GM12878 (cell line): ENCODE measurements around the gene PRR15L. TPM values are rescaled to one million over a fixed set of nuclear protein-coding genes. Genes with fewer than 3 reads are reported as not detected.
"Not testable (repeated sequence)": the region's sequence is repeated elsewhere in the genome, so short reads cannot be mapped to it uniquely, and the experiment has no call there.

Experiments
- ATAC-seq: fragments of 200-7000 bp; cut with Tn5 transposase; 3 replicates; pipeline ENCODE4 v1.9.1; 2020; ENCODE audit warnings: mild to moderate bottlenecking, moderate library complexity
- BruUV-seq: library from RNA; stranded (reverse); fragments of 400-500 nt; replicated peaks from 2 replicates; lab custom pipeline; 2021; lab: Mats Ljungman, UMichigan
- CTCF ChIA-PET: fragments of 300-600 bp; sonication (Branson Sonifier 250); formaldehyde crosslinking; extraction: SDS; loops from one replicate; lab custom pipeline; 2021; ENCODE audit warnings: inconsistent platforms; lab: Yijun Ruan, JAX
- POLR2A ChIA-PET: fragments of 350-600 bp; formaldehyde crosslinking; extraction: SDS; loops from one replicate; lab custom pipeline; 2021; ENCODE audit warnings: inconsistent platforms; lab: Charles Lee
- RAD21 ChIA-PET: fragments of 300-600 bp; sonication (Branson Sonifier 250); formaldehyde crosslinking; loops from one replicate; lab custom pipeline; 2023; ENCODE audit warnings: antibody characterized with exemption; ENCODE audit not compliant: unreplicated experiment; lab: Charles Lee
- SMC1A ChIA-PET: fragments of 300-600 bp; sonication (Branson Sonifier 250); formaldehyde crosslinking; loops from one replicate; lab custom pipeline; 2023; ENCODE audit not compliant: unreplicated experiment, uncharacterized antibody; lab: Charles Lee
- DNase-seq: peaks from one replicate; pipeline ENCODE4 v3.0.0-alpha.2; 2011; ENCODE audit warnings: low read depth, low spot score
- FAIRE-seq: peaks from 3 replicates; lab custom pipeline; 2011; peaks lifted over from hg19 to GRCh38; lab: Jason Lieb, UNC
- H2AFZ ChIP-seq: 2 replicates; pipeline ENCODE4 v1.6.0; 2011; ENCODE audit warnings: low read depth, low read length, control low read depth; ENCODE audit not compliant: control insufficient read depth
- H3K27ac ChIP-seq: 2 replicates; pipeline ENCODE4 v1.5.1; 2011; ENCODE audit warnings: control low read depth; ENCODE audit not compliant: control insufficient read depth, insufficient read depth
- H3K27me3 ChIP-seq, 2 experiments: replicated peaks in 1 of 2; 2 replicates each; pipeline versions ENCODE4 v1.6.0 to v1.6.1; 2011; ENCODE audit warnings: low read length in 1 of 2; ENCODE audit not compliant: control insufficient read depth in 2 of 2, insufficient read depth in 2 of 2
- H3K36me3 ChIP-seq, 2 experiments: 2 replicates each; pipeline ENCODE4 v1.5.1; 2011; ENCODE audit warnings: low read length in 1 of 2; ENCODE audit not compliant: control insufficient read depth in 2 of 2, insufficient read depth in 2 of 2
- H3K4me1 ChIP-seq: 2 replicates; pipeline ENCODE4 v1.6.1; 2011; ENCODE audit warnings: mild to moderate bottlenecking, low read length, moderate library complexity, mixed read lengths; ENCODE audit not compliant: control insufficient read depth, insufficient read depth
- H3K4me2 ChIP-seq: 2 replicates; pipeline ENCODE4 v1.6.0; 2011; ENCODE audit warnings: control low read depth; ENCODE audit not compliant: control insufficient read depth, insufficient read depth
- H3K4me3 ChIP-seq: fragments of 200-600 bp; sonication (generic); 2 replicates; pipeline ENCODE4 v1.5.1; 2016
- H3K79me2 ChIP-seq: 2 replicates; pipeline ENCODE4 v1.6.0; 2011; ENCODE audit warnings: low read length; ENCODE audit not compliant: control insufficient read depth, insufficient read depth
- H3K9ac ChIP-seq: 2 replicates; pipeline ENCODE4 v1.8.0; 2011; ENCODE audit warnings: low read length, control low read depth, mixed read lengths; ENCODE audit not compliant: control insufficient read depth, insufficient read depth
- H3K9me3 ChIP-seq: replicated peaks from 3 replicates; pipeline ENCODE4 v1.5.1; 2011; ENCODE audit warnings: mild to moderate bottlenecking, low read length; ENCODE audit not compliant: control insufficient read depth, insufficient read depth
- H4K20me1 ChIP-seq: 2 replicates; pipeline ENCODE4 v1.6.0; 2011; ENCODE audit not compliant: control insufficient read depth, insufficient read depth
- EP300 ChIP-seq, 2 experiments: fragments of 150-350 bp in 1 of 2; IDR thresholded peaks; 2 replicates each; pipeline ENCODE4 v1.6.1; 2011 to 2012; ENCODE audit warnings: low read depth in 2 of 2, low read length in 2 of 2, borderline replicate concordance in 1 of 2, improper control_type of control experiment in 1 of 2, inconsistent platforms in 1 of 2; ENCODE audit not compliant: control insufficient read depth in 1 of 2
- GATAD2B ChIP-seq: fragments of 450-650 bp; conservative IDR thresholded peaks from 2 replicates; pipeline ENCODE4 v1.6.1; 2017; ENCODE audit warnings: low read depth, mild to moderate bottlenecking, moderate library complexity
- MEF2B ChIP-seq: fragments of 450-650 bp; IDR thresholded peaks from 2 replicates; pipeline ENCODE4 v1.6.1; 2018; ENCODE audit warnings: mild to moderate bottlenecking, moderate library complexity; ENCODE audit not compliant: partially characterized antibody, poor library complexity, severe bottlenecking
- NFIC ChIP-seq: IDR thresholded peaks from 2 replicates; pipeline ENCODE4 v1.6.1; 2012; ENCODE audit warnings: low read depth, mild to moderate bottlenecking, inconsistent platforms, low read length, moderate library complexity
- NR2F1 ChIP-seq: fragments of 450-650 bp; conservative IDR thresholded peaks from 2 replicates; pipeline ENCODE4 v1.6.1; 2017; ENCODE audit warnings: mild to moderate bottlenecking
- RELB ChIP-seq: fragments of 450-650 bp; IDR thresholded peaks from 2 replicates; pipeline ENCODE4 v1.6.1; 2017; ENCODE audit warnings: low read depth, mild to moderate bottlenecking, moderate library complexity
- RUNX3 ChIP-seq: IDR thresholded peaks from 2 replicates; pipeline ENCODE4 v1.6.1; 2012; ENCODE audit warnings: low read length, inconsistent platforms
- SRF ChIP-seq, 2 experiments: IDR thresholded peaks; 2 replicates each; pipeline ENCODE4 v1.6.1; 2011; ENCODE audit warnings: low read depth in 2 of 2, low read length in 2 of 2, mild to moderate bottlenecking in 1 of 2, moderate library complexity in 1 of 2
- YBX1 ChIP-seq: fragments of 450-650 bp; IDR thresholded peaks from 2 replicates; pipeline ENCODE4 v1.6.1; 2016; ENCODE audit warnings: antibody characterized with exemption
- WGBS: methylation state at CpG from one replicate; pipeline ENCODE4 v1.1.6; 2016; ENCODE audit warnings: low lambda C conversion rate; ENCODE audit not compliant: insufficient replicate concordance, insufficient coverage; ENCODE audit errors: missing lambda C conversion rate; 5-methylcytosine and 5-hydroxymethylcytosine counted together
- in situ Hi-C: fragments of 300-500 bp; cut with MboI; formaldehyde crosslinking; loops from 9 replicates; pipeline ENCODE4 v1.14.3; 2018; ENCODE audit warnings: mixed read lengths
- intact Hi-C: fragments of 100-400 bp; cut with micrococcal nuclease; formaldehyde crosslinking; loops from one replicate; pipeline ENCODE4 v1.14.2; 2022; ENCODE audit not compliant: unreplicated experiment
- polyA plus RNA-seq, 11 experiments: library from polyadenylated mRNA; depleted of rRNA in 4 of 11; unstranded in 6 of 11; stranded (reverse) in 5 of 11; fragments of >200 nt; fragmentation: Nextera tagmentation in 4 of 11; fragmentation: Illumina TruSeq in 1 of 11; extraction: Ambion mirVana in 4 of 11; extraction: Trizol in 1 of 11; gene quantifications; 1 replicate in 1 of 11; 2 replicates in 10 of 11; pipeline versions ENCODE4 v1.2.1 to v1.2.3, GENCODE V29; 2011 to 2016; ENCODE audit warnings: inconsistent platforms in 2 of 11, missing spikeins in 2 of 11, low read depth in 1 of 11
- total RNA-seq, 4 experiments: library from RNA; depleted of rRNA in 3 of 4; stranded (reverse); fragments of >200 nt in 3 of 4; fragmentation: Illumina TruSeq in 1 of 4; extraction: Trizol in 1 of 4; gene quantifications; 2 replicates each; pipeline versions ENCODE4 v1.2.1 to v1.2.3, GENCODE V29; 2013 to 2021
- TF ChIP-seq, protein P1 (sequence below): IDR thresholded peaks from 2 replicates; pipeline ENCODE4 v1.6.1; 2011; ENCODE audit warnings: borderline replicate concordance, low read depth, mild to moderate bottlenecking, moderate library complexity, low read length; ENCODE audit not compliant: insufficient read depth, poor library complexity, severe bottlenecking
- TF ChIP-seq, protein P2 (sequence below): fragments of 450-650 bp; IDR thresholded peaks from 2 replicates; pipeline ENCODE4 v1.6.1; 2017; ENCODE audit warnings: mild to moderate bottlenecking, low read depth, inconsistent platforms; ENCODE audit not compliant: poor library complexity, severe bottlenecking

The PRR15L gene
- total and polyA plus RNA-seq, 10 of the 15 experiments (the other 5 are each of a cell fraction or from before 2014, with no cell fraction given), result 0.11 to 0.18 TPM; not detected in 8

- TF ChIP-seq EP300 (IDR thresholded peaks at IDR 0.05; ENCODE audit: borderline replicate concordance in 1 of 2, control insufficient read depth in 1 of 2, low read depth in 2 of 2, low read length in 2 of 2) (peak; percentile 47 to 77; a peak in 2 of 4 replicates), NFIC (peak; percentile 69; the same call in 1 of the 2 replicates), SRF (IDR thresholded peaks at IDR 0.05; ENCODE audit: low read depth in 2 of 2, low read length in 2 of 2) (0 out of 4 replicates have a peak, but pooled peaks of 1 of the 2 experiments have one; percentile 41), YBX1 (0 out of 2 replicates have a peak, but pooled peaks have one; percentile 27), GATAD2B (no peak), NR2F1 (peak; percentile 83), MEF2B (peak; percentile 79), RELB (peak; percentile 80), RUNX3 (peak; percentile 63)
- TF ChIP-seq, protein P1, sequence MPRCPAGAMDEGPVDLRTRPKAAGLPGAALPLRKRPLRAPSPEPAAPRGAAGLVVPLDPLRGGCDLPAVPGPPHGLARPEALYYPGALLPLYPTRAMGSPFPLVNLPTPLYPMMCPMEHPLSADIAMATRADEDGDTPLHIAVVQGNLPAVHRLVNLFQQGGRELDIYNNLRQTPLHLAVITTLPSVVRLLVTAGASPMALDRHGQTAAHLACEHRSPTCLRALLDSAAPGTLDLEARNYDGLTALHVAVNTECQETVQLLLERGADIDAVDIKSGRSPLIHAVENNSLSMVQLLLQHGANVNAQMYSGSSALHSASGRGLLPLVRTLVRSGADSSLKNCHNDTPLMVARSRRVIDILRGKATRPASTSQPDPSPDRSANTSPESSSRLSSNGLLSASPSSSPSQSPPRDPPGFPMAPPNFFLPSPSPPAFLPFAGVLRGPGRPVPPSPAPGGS, result peak; percentile 44
- TF ChIP-seq, protein P2, sequence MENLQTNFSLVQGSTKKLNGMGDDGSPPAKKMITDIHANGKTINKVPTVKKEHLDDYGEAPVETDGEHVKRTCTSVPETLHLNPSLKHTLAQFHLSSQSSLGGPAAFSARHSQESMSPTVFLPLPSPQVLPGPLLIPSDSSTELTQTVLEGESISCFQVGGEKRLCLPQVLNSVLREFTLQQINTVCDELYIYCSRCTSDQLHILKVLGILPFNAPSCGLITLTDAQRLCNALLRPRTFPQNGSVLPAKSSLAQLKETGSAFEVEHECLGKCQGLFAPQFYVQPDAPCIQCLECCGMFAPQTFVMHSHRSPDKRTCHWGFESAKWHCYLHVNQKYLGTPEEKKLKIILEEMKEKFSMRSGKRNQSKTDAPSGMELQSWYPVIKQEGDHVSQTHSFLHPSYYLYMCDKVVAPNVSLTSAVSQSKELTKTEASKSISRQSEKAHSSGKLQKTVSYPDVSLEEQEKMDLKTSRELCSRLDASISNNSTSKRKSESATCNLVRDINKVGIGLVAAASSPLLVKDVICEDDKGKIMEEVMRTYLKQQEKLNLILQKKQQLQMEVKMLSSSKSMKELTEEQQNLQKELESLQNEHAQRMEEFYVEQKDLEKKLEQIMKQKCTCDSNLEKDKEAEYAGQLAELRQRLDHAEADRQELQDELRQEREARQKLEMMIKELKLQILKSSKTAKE, result peak; percentile 50
Measured at GRCh38 chr17:48002266-48002915, 44.7 kb upstream of the PRR15L start (continued).

GRCh38 chr17:48001657-48002056 is 44.0 kb upstream of the PRR15L start:
- ATAC-seq, H3K4me3 ChIP-seq, H2AFZ ChIP-seq, H3K4me2 ChIP-seq, H3K9ac ChIP-seq, H3K36me3 ChIP-seq, H4K20me1 ChIP-seq, in situ Hi-C loops, FAIRE-seq, BruUV-seq, H3K79me2 ChIP-seq, intact Hi-C loops, H3K9me3 ChIP-seq, H3K27me3 ChIP-seq, DNase-seq: not testable (repeated sequence)
- ChIA-PET CTCF (interaction anchor here (1.0 to 8.5 kb wide), 11 partner anchors 10 to 160 kb away, joined by 3 to 59 read pairs (median 18); partner anchors contain the start of genes CDK5RAP3 and SCRN2), RAD21 (interaction anchor here (0.8 to 4.8 kb wide), 5 partner anchors 8 to 31 kb away, joined by 3 to 54 read pairs (median 9); partner anchors contain the start of gene CDK5RAP3), SMC1A (interaction anchor here (1.5 to 9.5 kb wide), 5 partner anchors 10 to 25 kb away, joined by 3 to 97 read pairs (median 10); no protein-coding TSS in a partner anchor), POLR2A (interaction anchor here (0.6 to 3.7 kb wide), 6 partner anchors 9 to 113 kb away, joined by 3 to 21 read pairs (median 4); partner anchors contain the start of gene CDK5RAP3)
- Histone ChIP-seq H3K4me1 (peaks cover 49% of the 10 kb centered on the region), H3K27ac (peak overlapping the region; percentile 85; the same call in 1 of the 2 replicates)
- 86% methylated on average over 5 of the region's 5 CpGs for WGBS
